IPS-18c (cell line): ENCODE measurements around the gene TACC2.

Source experiments
- H3K4me3 ChIP-seq: 2 replicates; pipeline ENCODE4 v1.7.0; 2013; ENCODE audit warnings: low read depth, mild to moderate bottlenecking, low read length, moderate library complexity; ENCODE audit not compliant: insufficient read depth
- H3K9me3 ChIP-seq: one replicate; pipeline ENCODE4 v1.6.1; 2013; ENCODE audit warnings: mild to moderate bottlenecking, low read length, moderate library complexity; ENCODE audit not compliant: control insufficient read depth, insufficient read depth

Gene TACC2

GRCh38 chr10:122158362-122158761, 169.4 kb downstream of the TACC2 start:
- Histone ChIP-seq H3K4me3 (no peak overlapping the region), H3K9me3 (no peaks in the 10 kb centered on the region)

DNA sequence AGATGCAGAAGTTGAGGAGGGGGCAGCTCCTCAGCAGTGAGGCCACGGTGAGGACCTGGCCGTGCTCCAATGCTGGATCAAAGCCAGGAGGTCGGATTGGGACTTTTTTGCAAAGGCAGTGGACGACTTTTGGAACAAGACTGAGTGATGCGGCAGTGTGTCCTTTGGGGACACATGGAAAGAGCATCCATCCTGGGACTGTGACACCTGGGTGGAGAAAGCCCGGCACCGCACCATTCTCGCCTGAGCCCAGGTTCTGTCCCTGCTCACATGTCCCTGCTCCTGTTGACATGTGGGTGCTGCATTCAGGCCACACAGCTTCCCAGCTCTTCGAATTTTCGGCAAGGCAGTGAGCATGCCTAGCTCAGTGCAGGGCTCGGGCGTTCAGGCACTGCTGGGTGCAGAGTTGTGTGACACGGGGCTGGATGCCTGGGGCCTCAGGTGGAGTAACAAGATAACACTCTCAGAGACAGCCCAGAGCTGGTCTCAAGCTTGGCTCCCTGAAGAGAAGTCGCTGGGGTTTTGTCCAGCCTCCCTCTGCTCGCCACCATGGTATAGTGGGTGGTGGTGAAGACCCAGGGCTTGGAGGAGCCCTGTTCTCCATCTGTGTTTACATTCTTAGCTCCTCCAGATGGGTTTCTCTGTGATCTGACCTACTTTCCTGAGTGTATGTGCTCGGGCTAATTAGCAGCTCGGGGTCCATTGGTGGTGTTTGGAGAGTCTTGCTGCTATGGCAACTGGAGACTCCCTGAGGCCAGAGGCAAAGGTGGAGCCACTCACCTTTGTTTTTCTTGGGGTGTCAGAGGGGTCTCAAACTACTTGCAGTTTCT, 170.4 kb downstream of the TACC2 start:
- Histone ChIP-seq H3K4me3 (no peak overlapping the region), H3K9me3 (no peaks in the 10 kb centered on the region)

DNA sequence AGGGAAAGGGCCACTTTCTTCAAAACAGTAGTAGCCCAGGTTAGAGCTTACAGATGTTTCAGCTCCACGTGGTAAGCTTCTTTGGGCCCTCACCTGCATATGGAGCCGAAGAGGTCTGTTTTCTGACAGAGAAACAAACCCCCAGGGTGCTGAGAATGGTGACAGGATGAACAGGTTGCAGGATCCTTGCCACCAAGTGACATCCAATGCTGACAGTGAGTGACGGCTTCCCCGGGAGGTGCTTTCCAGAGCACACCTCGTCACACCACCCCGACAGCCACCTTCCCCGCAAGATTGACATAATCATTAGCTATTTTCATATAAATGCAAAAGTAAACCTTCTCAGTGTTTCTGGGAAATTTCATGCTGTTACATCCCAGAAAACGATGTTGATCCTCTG, 172.8 kb downstream of the TACC2 start:
- Histone ChIP-seq H3K4me3 (no peak overlapping the region), H3K9me3 (no peaks in the 10 kb centered on the region)

- Histone ChIP-seq H3K9me3 (no peaks in the 10 kb centered on the region), H3K4me3 (peak overlapping the region; percentile 85)
Observed at GRCh38 chr10:122162671-122163173, 173.8 kb downstream of the TACC2 start.

DNA sequence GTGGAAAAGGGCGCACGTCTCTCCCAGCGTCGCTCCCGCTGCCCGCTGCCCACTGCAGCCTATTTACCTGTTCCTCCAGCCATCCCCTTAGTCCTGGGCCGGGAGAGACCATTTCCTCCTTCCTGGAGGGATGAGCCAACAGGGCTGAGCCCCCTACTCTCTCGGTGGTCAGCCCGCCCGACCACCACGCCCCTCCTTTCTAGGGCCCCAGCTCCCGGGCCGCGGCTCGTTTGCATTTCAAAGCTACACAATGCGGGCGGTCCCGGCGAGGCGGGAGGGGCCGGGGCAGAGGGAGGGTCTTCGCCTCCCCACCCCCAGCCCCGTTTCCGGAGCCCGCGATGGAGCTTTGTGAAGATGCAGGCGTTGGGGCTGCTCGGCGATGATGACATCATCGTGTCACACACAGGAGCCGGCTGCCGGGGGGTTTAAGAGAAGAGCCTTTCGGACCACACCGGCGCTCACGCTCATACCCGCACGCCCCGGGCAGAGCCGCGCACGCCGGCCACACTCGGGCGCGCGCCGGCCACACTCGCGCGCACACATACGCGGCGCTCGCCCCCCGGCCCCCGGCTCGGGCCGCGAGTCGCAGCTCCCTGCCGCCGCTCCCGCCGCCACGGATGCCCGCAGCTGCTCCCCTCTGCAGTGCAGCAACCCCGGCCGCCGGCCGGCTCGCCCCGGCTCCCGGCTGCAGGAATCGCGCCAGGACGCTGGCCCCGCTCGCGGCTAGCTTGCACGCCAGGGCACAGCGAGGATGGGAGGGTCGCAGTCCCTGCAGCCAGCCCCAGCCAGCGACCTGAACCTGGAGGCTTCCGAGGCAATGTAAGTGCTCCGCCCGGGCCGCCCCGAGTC, 174.4 kb downstream of the TACC2 start:
- Histone ChIP-seq H3K4me3 (peak overlapping the region; percentile 85), H3K9me3 (no peaks in the 10 kb centered on the region)

DNA sequence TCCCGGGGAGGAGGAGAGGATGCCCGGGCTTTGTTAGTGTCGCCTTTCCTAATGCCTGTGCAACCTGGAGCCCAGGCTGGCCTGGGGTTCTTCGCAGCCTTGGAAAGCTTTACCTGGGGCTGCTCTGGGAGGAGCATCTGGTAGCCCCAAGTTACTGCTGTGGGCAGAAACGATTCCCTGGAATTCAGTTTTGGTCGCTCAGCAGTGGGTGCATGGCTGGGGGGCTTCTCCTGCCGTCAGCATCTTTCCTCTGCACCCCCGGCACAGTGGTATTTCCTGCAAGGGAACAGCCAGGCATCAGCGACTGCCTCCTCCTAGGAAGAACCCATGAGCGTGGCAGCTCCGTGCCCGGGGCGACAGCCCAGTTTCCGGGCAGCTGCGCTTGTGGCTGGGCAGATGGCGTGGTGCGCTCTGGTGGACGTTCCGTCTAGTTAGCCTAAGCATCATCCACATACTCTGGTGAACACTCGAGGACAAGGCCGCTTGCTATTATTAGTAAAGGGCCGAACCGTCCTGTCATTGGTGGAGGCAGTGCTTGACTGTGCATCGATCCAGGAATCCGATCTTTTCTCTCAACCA, 175.1 kb downstream of the TACC2 start:
- Histone ChIP-seq H3K4me3 (peak overlapping the region; percentile 85), H3K9me3 (no peaks in the 10 kb centered on the region)

DNA sequence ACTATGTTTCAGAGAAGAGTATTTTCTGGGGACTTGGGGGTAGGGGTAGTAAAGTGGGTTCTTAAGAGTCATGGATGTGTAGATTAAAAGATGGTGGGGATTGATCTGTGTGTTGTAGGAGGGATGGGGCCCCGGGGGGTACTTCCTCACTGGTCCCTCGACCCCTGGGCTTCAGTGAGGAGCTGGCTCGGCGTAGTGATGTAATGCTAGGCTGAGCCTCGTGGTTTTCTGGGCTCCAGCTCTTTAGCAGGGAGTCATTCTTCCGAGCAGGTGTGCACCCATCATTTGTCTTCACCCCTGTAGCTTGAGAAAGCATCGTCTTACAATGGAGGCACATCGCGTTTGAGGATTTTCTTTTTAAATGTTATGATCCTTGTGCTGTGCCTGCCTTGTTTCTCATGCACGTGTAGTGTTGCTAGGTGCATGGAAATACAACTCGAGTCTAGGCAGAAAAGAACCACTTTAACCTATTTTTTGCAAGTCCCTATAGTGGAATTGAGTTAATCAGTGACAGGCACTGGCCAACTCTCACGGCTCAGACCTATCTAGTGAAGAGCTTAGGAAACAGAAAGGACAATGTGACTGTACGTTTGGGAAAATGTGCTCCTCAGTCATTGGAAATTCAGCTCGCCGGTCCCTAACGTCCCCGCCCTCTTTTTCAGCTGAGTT, 176.0 kb downstream of the TACC2 start:
- Histone ChIP-seq H3K4me3 (peak overlapping the region; percentile 85), H3K9me3 (no peaks in the 10 kb centered on the region)

GRCh38 chr10:122165484-122166276, 176.7 kb downstream of the TACC2 start:
- H3K4me3 ChIP-seq = peak overlapping the region; percentile 85
- H3K9me3 ChIP-seq = no peaks in the 10 kb centered on the region

- Histone ChIP-seq H3K4me3 (no peak overlapping the region), H3K9me3 (no peaks in the 10 kb centered on the region)
Observed at GRCh38 chr10:122168101-122168500, 179.1 kb downstream of the TACC2 start.

- no peak overlapping the region for H3K4me3 ChIP-seq
- H3K9me3 ChIP-seq = no peaks in the 10 kb centered on the region
Observed at GRCh38 chr10:122168598-122169394, 179.8 kb downstream of the TACC2 start.

GRCh38 chr10:122170802-122171201, 181.8 kb downstream of the TACC2 start:
- Histone ChIP-seq H3K4me3 (no peak overlapping the region), H3K9me3 (no peaks in the 10 kb centered on the region)

DNA sequence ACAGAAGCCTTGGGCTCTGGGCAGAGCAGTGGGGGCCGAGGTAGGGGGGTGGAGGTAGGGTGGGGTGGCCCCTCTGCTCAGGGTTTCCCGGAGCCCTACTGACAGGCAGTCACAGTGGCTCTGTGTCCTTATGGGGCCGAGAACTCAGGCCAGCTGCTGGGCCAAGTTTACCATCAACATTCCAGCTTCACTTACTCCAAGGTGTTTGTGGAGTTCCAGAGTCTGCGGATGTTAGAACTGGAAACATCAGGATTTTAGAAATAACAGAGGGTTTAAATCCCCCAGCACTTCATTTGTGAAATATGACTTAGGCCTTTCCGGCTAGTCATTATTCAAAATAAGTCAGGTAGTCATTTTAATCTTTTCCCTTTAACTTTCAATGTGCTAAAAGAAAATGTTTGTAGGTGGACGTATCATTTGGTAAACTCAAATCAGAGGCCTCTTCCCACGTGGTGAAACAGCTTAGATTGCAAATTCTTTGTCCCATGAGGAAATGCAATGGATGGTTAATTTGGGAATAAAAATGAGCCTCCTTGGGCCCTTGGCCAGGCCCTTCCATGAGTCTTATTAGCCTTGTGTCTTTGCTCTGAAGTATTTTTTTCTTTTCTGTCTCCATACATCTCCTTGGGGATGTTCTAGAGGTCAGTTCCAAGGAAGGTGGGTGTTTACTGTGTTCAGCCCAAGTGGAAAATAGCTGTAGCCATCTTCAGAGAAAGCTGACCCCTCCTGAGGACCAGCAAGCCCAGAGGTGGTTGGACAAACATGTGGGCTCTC, 182.5 kb downstream of the TACC2 start:
- H3K9me3 ChIP-seq = no peaks in the 10 kb centered on the region
- no peak overlapping the region for H3K4me3 ChIP-seq

DNA sequence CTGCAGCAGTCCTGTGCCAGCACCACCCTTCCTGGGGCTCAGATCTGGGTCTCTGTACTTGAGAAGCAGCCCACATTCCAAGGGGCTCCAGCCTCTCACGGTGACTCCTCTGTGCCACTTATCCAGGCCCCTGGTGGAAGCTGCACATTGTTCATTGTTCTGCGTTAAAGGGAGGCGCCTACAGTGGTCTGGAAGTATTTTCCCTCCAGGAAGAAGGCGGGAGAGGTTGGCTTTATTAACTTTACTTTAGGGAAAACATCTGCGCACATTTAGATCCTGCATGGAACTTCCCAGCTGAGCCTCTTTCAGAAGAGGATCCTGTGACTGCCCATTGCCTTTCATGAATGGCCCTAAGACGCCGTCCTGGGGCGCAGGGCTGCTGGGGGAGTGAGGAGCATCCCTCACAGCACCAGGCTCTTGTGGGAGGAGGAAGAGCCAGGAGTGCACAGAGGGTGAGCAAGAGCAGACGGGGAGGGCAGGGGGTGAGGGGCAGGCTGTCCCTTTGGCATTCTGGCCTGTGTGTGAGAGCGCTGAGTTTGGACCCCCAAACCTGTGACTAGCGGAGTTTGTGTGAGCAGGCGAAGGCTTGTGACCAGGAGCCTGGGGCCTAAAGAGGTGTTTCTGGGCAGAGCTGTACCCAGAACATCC, 183.5 kb downstream of the TACC2 start:
- no peak overlapping the region for H3K4me3 ChIP-seq
- peaks cover under 1% of the 10 kb centered on the region for H3K9me3 ChIP-seq

- peaks cover 3% of the 10 kb centered on the region for H3K9me3 ChIP-seq
- no peak overlapping the region for H3K4me3 ChIP-seq
Observed at GRCh38 chr10:122173337-122173736, 184.4 kb downstream of the TACC2 start.
